ENCODE data around the gene TMEM231. TPM values are rescaled to one million over a fixed set of nuclear protein-coding genes. Genes with fewer than 3 reads are reported as not detected.
A peak's percentile ranks its signal among the peaks of the same experiment; 100 is the strongest.

TMEM231 gene
- total and polyA plus RNA-seq, 9 of the 15 experiments (the other 6 are each of a cell fraction or from before 2014, with no cell fraction given) = 1.6 to 27.6 (median 9.1) TPM

DNA sequence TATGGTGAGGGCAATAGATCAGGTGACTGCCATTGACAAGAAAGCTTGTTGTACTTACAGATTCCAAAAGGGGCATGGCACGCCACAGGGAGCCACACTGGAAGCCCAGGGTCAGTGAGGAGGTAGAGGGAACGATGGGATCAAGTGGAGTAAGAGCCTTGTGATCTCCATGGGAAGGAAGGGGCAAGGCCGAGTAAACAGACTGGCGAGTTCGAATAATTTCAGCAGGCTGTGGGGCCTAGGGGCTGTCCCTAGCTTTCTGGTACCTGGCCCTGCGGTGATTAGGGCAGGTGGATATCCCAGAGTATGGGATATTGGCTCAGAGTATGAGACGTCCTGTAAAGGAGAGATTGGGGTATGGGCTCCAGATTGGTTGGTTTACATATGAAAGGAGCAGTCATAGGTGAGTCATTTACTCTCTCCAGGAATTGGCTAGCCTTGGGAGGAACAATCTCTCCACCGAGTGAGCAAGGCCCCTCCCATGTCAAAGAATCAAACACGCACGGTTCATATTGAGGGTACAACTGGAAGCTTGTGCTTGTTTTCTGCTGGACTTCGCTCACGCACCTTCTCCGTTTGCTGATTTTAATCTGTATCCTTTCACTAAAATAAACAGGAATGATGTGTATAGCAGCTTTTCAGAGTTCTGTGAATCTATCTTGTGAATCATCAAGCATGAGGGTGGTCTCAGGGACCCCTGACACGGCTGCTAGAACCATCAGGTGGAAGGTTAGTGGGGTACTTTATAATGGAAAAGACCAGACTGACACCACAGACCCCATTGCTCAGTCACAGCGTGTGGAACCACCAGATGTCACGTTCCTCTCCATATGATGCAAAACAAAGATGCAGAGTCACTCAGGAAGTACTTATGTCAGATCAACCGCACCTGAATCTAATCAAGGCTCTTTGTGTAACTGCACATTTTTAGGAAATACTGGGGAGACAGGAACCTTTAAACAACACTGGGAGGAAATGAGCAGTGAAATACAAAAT, 38.1 kb upstream of the TMEM231 start (continued):
- TF ChIP-seq, protein P1, sequence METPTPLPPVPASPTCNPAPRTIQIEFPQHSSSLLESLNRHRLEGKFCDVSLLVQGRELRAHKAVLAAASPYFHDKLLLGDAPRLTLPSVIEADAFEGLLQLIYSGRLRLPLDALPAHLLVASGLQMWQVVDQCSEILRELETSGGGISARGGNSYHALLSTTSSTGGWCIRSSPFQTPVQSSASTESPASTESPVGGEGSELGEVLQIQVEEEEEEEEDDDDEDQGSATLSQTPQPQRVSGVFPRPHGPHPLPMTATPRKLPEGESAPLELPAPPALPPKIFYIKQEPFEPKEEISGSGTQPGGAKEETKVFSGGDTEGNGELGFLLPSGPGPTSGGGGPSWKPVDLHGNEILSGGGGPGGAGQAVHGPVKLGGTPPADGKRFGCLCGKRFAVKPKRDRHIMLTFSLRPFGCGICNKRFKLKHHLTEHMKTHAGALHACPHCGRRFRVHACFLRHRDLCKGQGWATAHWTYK (CRISPR knock-in tag; IDR thresholded peaks at IDR 0.05) = no peak
- no peak for TF ChIP-seq ESRRB (CRISPR knock-in tag; IDR thresholded peaks at IDR 0.05; ENCODE audit: borderline replicate concordance)
- TF ChIP-seq ARID3A (IDR thresholded peaks at IDR 0.05; ENCODE audit: borderline replicate concordance, low read depth, low read length) = no peak
- TF ChIP-seq MGA (IDR thresholded peaks at IDR 0.05) = peak; percentile 95
- peak; percentile 30; the same call in 1 of the 2 replicates for TF ChIP-seq FOXJ2 (tag; IDR thresholded peaks at IDR 0.05)
- TF ChIP-seq NR0B1 (IDR thresholded peaks at IDR 0.05; ENCODE audit: partially characterized antibody) = no peak
- TF ChIP-seq USF1 (CRISPR knock-in tag; IDR thresholded peaks at IDR 0.05) = no peak
- peak; percentile 50; the same call in 1 of the 2 replicates for TF ChIP-seq LEF1 (IDR thresholded peaks at IDR 0.05)
